SK-N-SH (cell line): ENCODE data around the gene RGS14. TPM values are rescaled to one million over a fixed set of nuclear protein-coding genes. Genes with fewer than 3 reads are reported as not detected.

Experiments
- CTCF ChIA-PET: fragments of 300-600, 350-600 bp; formaldehyde crosslinking; extraction: SDS; loops from one replicate; lab custom pipeline; 2021; lab: Yijun Ruan, JAX
- POLR2A ChIA-PET: fragments of 350-600 bp; sonication (Branson Sonifier 250); formaldehyde crosslinking; extraction: SDS; loops from one replicate; lab custom pipeline; 2020; ENCODE audit warnings: antibody characterized with exemption, inconsistent platforms; lab: Yijun Ruan, JAX
- DNase-seq: peaks from one replicate; pipeline ENCODE4 v3.0.0; 2012
- H2AFZ ChIP-seq: fragments of 200-600 bp; sonication (generic); 2 replicates; pipeline ENCODE4 v1.8.1; 2016; ENCODE audit warnings: antibody characterized with exemption, mild to moderate bottlenecking, low read depth
- H3F3A ChIP-seq: fragments of 200-600 bp; sonication (generic); replicated peaks from 2 replicates; pipeline ENCODE3; 2016; ENCODE audit warnings: antibody characterized with exemption, mild to moderate bottlenecking; ENCODE audit not compliant: insufficient read depth
- H3K27ac ChIP-seq, 2 experiments: fragments of 200-500 bp in 1 of 2; fragments of 200-600 bp in 1 of 2; sonication (Bioruptor generic) in 1 of 2; sonication (generic), shearing (Covaris generic) in 1 of 2; 2 replicates each; pipeline versions ENCODE4 v1.5.1 to v1.6.1; 2014 to 2016; ENCODE audit warnings: low read depth in 2 of 2, inconsistent platforms in 1 of 2, low read length in 1 of 2, mild to moderate bottlenecking in 1 of 2, mixed read lengths in 1 of 2
- H3K27me3 ChIP-seq: fragments of 200-600 bp; sonication (generic), shearing (Covaris generic); 2 replicates; pipeline ENCODE4 v1.6.1; 2016; ENCODE audit warnings: mixed run types; ENCODE audit not compliant: insufficient read depth
- H3K36me3 ChIP-seq, 2 experiments: fragments of 200-500 bp in 1 of 2; fragments of 200-600 bp in 1 of 2; sonication (Bioruptor generic) in 1 of 2; sonication (generic) in 1 of 2; replicated peaks in 1 of 2; 2 replicates each; pipeline versions ENCODE3 to v1.5.1; 2014 to 2016; ENCODE audit warnings: low read length in 1 of 2, mild to moderate bottlenecking in 1 of 2; ENCODE audit not compliant: insufficient read depth in 2 of 2, control insufficient read depth in 1 of 2
- H3K4me1 ChIP-seq, 2 experiments: fragments of 200-500 bp in 1 of 2; fragments of 200-600 bp in 1 of 2; sonication (Bioruptor generic) in 1 of 2; sonication (generic), shearing (Covaris generic) in 1 of 2; 2 replicates each; pipeline versions ENCODE4 v1.5.1 to v1.6.1; 2014 to 2016; ENCODE audit warnings: low read depth in 1 of 2, low read length in 1 of 2, mixed run types in 1 of 2; ENCODE audit not compliant: insufficient read depth in 2 of 2, control insufficient read depth in 1 of 2
- H3K4me2 ChIP-seq: fragments of 200-600 bp; sonication (generic), shearing (Covaris generic); 2 replicates; pipeline ENCODE4 v1.6.1; 2017; ENCODE audit warnings: mixed run types
- H3K4me3 ChIP-seq, 2 experiments: fragments of 200-500 bp in 1 of 2; fragments of 200-600 bp in 1 of 2; sonication (Bioruptor generic) in 1 of 2; sonication (generic), shearing (Covaris generic) in 1 of 2; 2 replicates each; pipeline versions ENCODE4 v1.5.1 to v1.8.1; 2014 to 2016; ENCODE audit warnings: low read depth in 2 of 2, inconsistent platforms in 1 of 2, low read length in 1 of 2, mild to moderate bottlenecking in 1 of 2, mixed read lengths in 1 of 2, moderate library complexity in 1 of 2
- H3K79me2 ChIP-seq: fragments of 200-600 bp; sonication (generic); 2 replicates; pipeline ENCODE4 v1.8.1; 2017; ENCODE audit warnings: mild to moderate bottlenecking; ENCODE audit not compliant: insufficient read depth
- H3K9ac ChIP-seq: fragments of 200-600 bp; sonication (generic); 2 replicates; pipeline ENCODE4 v1.6.1; 2017; ENCODE audit warnings: mixed run types
- H3K9me2 ChIP-seq: fragments of 200-600 bp; sonication (generic); 2 replicates; pipeline ENCODE4 v1.6.1; 2017; ENCODE audit warnings: mixed run types
- H3K9me3 ChIP-seq: fragments of 200-600 bp; sonication (generic); 2 replicates; pipeline ENCODE4 v1.6.1; 2017; ENCODE audit warnings: mixed run types, mild to moderate bottlenecking, moderate library complexity
- H4K20me1 ChIP-seq: fragments of 200-600 bp; sonication (generic); 2 replicates; pipeline ENCODE4 v1.6.1; 2017; ENCODE audit warnings: mild to moderate bottlenecking, mixed run types; ENCODE audit not compliant: insufficient read depth
- CHD2 ChIP-seq: fragments of 150-350 bp; IDR thresholded peaks from 2 replicates; pipeline ENCODE4 v1.6.1; 2018; ENCODE audit warnings: low read length; ENCODE audit not compliant: partially characterized antibody
- EP300 ChIP-seq, 2 experiments: IDR thresholded peaks; 2 replicates each; pipeline versions ENCODE4 v1.4.0 to v1.6.1; 2012; ENCODE audit warnings: borderline replicate concordance in 1 of 2, low read depth in 1 of 2, low read length in 1 of 2
- FOXJ3 ChIP-seq: sonication (generic); formaldehyde crosslinking; IDR thresholded peaks from 2 replicates; pipeline ENCODE4 v1.5.1; 2020; ENCODE audit warnings: mild to moderate bottlenecking, missing genetic modification reagents
- FOXM1 ChIP-seq: IDR thresholded peaks from 2 replicates; pipeline ENCODE4 v1.4.0; 2012; ENCODE audit warnings: low read depth, mild to moderate bottlenecking
- GATA2 ChIP-seq: sonication (generic); formaldehyde crosslinking; IDR thresholded peaks from 2 replicates; pipeline ENCODE4 v1.5.0; 2020; ENCODE audit warnings: mild to moderate bottlenecking, missing genetic modification reagents
- JUND ChIP-seq: IDR thresholded peaks from 2 replicates; pipeline ENCODE4 v1.4.0; 2012
- MEF2A ChIP-seq: IDR thresholded peaks from 2 replicates; pipeline ENCODE4 v1.4.0; 2012; ENCODE audit warnings: low read depth, borderline replicate concordance
- NFIC ChIP-seq: IDR thresholded peaks from 2 replicates; pipeline ENCODE4 v1.4.0; 2012; ENCODE audit warnings: borderline replicate concordance
- PBX3 ChIP-seq: IDR thresholded peaks from 2 replicates; pipeline ENCODE4; 2012
- POLR2AphosphoS5 ChIP-seq: IDR thresholded peaks from 2 replicates; pipeline ENCODE4 v1.6.1; 2012; ENCODE audit warnings: low read depth, low read length
- RAD21 ChIP-seq: IDR thresholded peaks from 2 replicates; pipeline ENCODE4 v1.6.1; 2012; ENCODE audit warnings: mild to moderate bottlenecking, low read length
- REST ChIP-seq: IDR thresholded peaks from 2 replicates; pipeline ENCODE4 v1.6.1; 2012; ENCODE audit warnings: mild to moderate bottlenecking, low read depth, low read length, moderate library complexity
- RFX5 ChIP-seq: IDR thresholded peaks from 2 replicates; pipeline ENCODE4 v1.6.1; 2012; ENCODE audit warnings: mild to moderate bottlenecking, improper control_type of control experiment, low read length
- SIN3A ChIP-seq: IDR thresholded peaks from 2 replicates; pipeline ENCODE4 v1.6.1; 2012; ENCODE audit warnings: low read depth, mild to moderate bottlenecking, low read length, moderate library complexity, borderline replicate concordance
- TCF12 ChIP-seq: IDR thresholded peaks from 2 replicates; pipeline ENCODE4 v1.4.0; 2012
- TEAD4 ChIP-seq: IDR thresholded peaks from 2 replicates; pipeline ENCODE4 v1.4.0; 2012; ENCODE audit warnings: mild to moderate bottlenecking, borderline replicate concordance; ENCODE audit not compliant: insufficient read depth
- USF1 ChIP-seq: IDR thresholded peaks from 2 replicates; pipeline ENCODE4 v1.4.0; 2012; ENCODE audit warnings: low read depth, borderline replicate concordance
- USF2 ChIP-seq: fragments of 150-350 bp; IDR thresholded peaks from 2 replicates; pipeline ENCODE4 v1.6.1; 2017; ENCODE audit warnings: antibody characterized with exemption, low read length, low read depth, borderline replicate concordance
- ZBTB33 ChIP-seq: IDR thresholded peaks from 2 replicates; pipeline ENCODE4 v1.4.0; 2012; ENCODE audit warnings: low read depth, borderline replicate concordance
- WGBS: methylation state at CpG from one replicate; pipeline ENCODE4 v1.1.6; 2017; ENCODE audit warnings: low lambda C conversion rate; 5-methylcytosine and 5-hydroxymethylcytosine counted together
- polyA plus RNA-seq, 3 experiments: library from polyadenylated mRNA; depleted of rRNA; stranded (reverse); fragments of >200 nt; gene quantifications; 2 replicates each; pipeline ENCODE4 v1.2.3, GENCODE V29; 2012

RGS14 gene
- polyA plus RNA-seq, 1 of the 3 experiments (the other 2 are of a cell fraction) = 26.5 TPM

- Histone ChIP-seq H3K4me2 (no peak overlapping the region), H3K4me1 (peaks cover 0 to 3% of the 10 kb centered on the region in 2 experiments; a peak in 1 of 4 replicates), H3K4me3 (no peak overlapping the region), H3K9me2 (no peaks in the 10 kb centered on the region), H3K27me3 (no peaks in the 10 kb centered on the region), H3K36me3 (no peaks in the 10 kb centered on the region), H3K79me2 (no peaks in the 10 kb centered on the region), H2AFZ (no peak overlapping the region), H3K27ac (no peak overlapping the region), H3F3A (peaks cover 5% of the 10 kb centered on the region), H4K20me1 (no peaks in the 10 kb centered on the region), H3K9ac (no peak overlapping the region), H3K9me3 (no peaks in the 10 kb centered on the region)
- 70% methylated on average over 5 of the region's 5 CpGs for WGBS
- ChIA-PET POLR2A (no interaction called here), CTCF (interaction anchor here (0.6 to 14.2 kb wide), 8 partner anchors 10 to 335 kb away, joined by 3 to 318 read pairs (median 4); partner anchors contain the start of genes F12 and PRR7)
- TF ChIP-seq RAD21 (no peak), GATA2 (CRISPR knock-in tag) (no peak), JUND (no peak), EP300 (IDR thresholded peaks at IDR 0.05; ENCODE audit: borderline replicate concordance in 1 of 2, low read depth in 1 of 2, low read length in 1 of 2) (no peak), SIN3A (no peak), USF1 (no peak), TEAD4 (no peak), USF2 (no peak), REST (no peak), POLR2AphosphoS5 (no peak), FOXM1 (no peak), MEF2A (no peak), TCF12 (no peak), ZBTB33 (no peak), PBX3 (no peak), CHD2 (no peak), FOXJ3 (no peak), NFIC (no peak), RFX5 (no peak)
- no peak for DNase-seq
These were observed 35.0 kb downstream of the RGS14 start for GRCh38 chr5:177392765-177393164.
